Amniotic stem cell (primary cell): Measurements from ENCODE around the gene WNT8B.

Experiments used
- DNase-seq: peaks from one replicate; lab custom pipeline; 2025; lab: John Stamatoyannopoulos, UW

The WNT8B gene

DNA sequence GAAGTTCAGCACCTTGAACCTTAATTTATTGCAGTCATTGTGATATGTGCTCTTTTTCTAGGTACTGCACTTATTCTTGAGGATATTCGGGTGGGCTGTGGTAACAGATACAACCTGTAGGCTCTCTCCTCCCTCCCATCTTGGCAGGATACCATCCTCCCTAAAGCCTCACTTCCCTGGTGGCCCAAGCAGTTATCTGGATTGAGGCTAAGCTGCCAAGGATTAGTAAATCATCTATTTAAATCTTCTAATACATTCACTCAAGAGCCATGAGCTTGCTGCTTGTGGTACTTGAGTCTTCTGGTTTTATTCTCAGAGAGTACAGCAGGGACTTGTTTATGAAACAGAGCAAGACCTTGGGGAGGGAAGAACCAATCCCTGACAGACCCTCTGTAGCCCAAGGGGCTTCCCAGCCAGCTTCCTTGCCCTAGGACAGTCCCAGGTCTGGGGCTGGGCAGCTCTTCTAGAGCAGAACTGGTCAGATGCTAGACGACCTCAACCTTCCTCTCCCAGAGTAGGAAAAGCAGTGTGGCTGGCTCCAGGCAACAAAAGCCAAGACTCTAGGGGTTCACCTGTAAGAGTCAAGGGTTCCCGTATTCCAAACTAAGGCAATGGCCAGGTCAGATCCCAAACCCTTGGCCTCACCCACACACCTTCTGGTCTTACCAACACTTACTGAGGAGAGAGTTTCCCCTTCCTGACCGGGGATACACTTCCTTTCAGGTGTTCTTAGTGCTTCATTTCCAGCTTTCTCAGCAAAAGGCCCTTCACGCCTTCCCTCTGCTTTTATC lies 21.3 kb downstream of the WNT8B start:
- no peak for DNase-seq

DNA sequence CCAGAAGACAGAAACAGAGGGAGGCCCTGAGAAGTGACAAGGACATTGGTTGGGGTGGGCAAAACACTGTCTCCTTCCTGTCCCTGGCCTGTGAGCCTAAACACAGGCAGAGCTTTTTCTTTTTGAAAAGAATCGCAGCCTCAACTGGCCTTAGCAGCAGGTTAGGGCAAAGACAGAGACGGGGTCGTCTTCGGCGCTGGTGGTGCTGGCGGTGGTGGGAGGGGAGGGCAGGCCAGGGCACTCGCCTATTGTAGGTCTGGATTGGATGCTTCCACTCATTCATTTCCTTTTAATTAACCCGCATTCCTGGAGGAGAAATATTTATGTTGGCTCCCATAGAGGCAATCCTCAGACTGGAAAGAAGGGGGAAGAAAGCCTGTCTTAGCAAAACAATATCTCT lies 22.6 kb downstream of the WNT8B start:
- no peak for DNase-seq

DNA sequence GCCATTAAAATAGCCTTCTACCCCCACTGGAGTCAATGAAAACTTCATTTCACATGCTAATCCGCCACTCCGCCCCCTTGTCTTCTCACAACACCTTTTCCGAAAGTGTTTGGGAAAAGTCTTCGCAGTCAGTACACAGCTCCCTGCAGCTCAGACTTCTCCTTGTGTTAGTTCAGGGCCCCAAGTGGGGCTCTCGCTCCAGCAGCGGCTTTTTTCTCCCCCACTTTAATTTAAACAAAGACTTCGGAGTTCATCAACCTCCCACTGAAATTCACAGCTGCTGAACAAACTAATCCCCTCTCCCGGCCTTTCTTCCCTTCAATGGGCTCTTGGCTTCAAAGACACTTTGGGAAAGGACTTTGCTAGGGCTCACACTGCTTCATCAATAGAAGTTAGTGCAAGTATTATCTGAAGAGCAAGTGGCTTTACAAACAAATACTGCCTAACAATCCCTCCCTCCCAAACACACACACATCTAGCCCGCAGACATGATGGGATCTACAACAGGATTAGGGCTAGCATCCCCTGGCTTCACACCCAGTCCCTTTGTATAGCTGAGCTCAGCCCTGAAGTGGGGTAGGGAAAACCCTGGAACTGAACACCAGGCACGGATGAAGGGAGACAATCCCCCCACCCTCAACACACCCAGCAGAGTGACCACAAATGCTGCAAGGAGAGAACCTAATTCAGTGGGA lies 23.1 kb downstream of the WNT8B start:
- no peak for DNase-seq

DNA sequence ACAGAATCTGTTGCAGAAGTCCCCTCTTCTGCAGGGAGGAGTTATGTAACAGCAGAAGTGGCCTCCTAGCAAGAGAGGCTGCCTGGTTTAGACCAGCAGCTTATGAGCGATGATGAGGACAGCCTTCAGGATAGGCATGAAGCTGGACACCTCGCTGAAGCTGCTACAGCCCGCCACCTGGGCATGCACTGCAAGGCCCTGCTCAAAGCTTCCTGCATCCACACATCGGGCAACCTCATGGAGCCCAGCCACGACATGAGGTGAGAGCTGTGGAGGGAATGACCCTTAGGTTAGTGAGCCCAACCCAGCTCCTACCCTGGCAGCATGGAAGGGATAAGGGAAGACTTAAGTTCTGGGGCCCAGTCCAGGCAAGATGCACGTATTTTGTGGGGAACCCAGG lies 24.7 kb downstream of the WNT8B start:
- DNase-seq = no peak

DNA sequence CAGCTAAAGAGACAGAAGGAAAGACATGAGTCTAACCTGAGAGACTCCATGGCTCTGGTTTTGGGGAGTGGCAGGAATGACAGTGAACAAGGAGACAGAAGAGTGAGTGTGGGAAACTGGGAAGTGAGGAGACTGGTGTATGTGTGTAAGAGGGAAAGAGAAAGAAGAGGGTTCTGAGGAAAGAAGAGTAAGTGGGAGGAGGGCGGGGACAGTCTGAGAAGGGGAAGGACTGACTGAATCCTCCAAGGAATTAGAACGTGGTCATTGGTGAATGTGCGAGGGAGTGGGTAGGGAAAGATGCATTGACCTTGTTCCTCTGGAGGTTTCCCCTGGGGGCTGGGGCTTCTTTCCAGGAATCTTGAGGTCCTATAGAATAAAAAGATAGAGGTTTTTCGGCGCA lies 26.6 kb downstream of the WNT8B start:
- DNase-seq = no peak

DNA sequence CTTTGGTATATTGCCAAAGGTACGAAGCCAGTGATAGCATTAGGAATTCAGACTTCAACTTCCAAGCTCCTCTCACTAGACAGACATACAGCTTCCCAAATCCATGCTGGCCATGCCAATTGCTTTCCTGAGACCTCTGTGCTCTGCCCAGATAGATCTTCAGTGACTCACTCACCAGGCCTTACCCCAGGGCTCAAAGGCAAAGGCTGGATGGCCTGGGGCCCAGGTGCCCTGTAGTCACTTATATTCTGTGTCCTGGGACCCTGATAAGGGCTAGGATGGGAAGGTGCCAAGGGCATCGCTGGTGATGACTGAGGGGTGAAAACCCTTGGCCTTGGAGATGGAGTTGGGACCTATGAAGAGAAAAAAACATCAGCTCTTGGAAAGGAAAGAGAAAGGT lies 27.7 kb downstream of the WNT8B start:
- no peak for DNase-seq

DNA sequence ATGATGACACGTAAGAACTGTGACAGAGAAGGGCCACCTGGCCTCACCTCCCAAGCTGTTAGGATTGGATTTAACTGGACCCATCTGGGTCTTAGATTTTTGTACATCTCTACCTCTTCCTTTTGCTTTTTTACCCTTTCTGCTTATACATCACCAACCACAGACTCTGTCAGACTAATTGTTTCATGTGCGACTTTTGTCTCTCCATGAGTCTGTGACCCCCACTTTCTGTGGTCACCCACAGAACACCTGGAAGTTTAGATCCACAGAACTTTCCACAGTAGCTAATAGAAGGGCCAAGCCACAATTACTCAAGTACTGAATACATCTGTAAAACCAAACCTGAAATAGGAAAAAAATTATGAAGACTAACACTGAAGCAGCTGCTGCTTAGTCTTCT lies 33.8 kb downstream of the WNT8B start:
- DNase-seq = no peak

DNA sequence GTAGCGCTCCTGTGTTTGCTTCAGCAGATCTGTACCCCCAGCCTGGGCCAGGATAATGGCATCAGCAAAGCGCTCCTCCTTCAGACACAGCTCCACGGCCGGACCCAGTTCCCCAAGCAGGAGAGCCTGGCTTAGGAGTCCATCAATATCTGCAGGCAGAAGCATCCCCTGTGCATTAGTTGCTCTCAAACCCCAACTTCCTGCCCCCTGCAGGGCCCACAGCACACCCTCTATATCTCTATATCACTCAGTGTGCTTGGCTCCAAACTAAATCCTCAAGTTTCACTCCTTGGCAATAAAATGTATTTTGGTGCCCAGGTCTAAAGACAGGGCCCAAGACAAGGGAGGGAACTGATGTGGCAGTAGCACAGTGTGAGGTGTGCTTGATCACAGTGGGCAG lies 35.2 kb downstream of the WNT8B start:
- no peak for DNase-seq

DNA sequence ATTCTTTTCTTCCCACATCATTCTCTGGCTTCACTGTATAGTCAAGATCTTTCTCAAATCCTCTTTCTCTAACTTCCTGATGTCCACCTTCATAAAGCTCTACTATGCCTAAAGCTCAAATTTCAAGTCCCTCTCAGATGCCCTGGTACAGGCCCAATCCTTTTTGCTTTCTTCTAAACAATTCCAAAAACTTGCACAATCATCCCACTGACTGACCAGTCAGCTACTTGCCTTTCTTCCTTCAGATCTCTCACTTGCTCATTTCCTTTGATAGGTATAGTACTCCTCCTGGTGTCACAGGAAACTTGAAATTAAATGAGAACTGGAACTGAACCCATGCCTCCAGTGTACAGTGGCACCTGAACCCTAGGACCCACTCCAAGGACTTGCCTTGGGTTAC lies 38.6 kb downstream of the WNT8B start:
- DNase-seq = no peak

DNA sequence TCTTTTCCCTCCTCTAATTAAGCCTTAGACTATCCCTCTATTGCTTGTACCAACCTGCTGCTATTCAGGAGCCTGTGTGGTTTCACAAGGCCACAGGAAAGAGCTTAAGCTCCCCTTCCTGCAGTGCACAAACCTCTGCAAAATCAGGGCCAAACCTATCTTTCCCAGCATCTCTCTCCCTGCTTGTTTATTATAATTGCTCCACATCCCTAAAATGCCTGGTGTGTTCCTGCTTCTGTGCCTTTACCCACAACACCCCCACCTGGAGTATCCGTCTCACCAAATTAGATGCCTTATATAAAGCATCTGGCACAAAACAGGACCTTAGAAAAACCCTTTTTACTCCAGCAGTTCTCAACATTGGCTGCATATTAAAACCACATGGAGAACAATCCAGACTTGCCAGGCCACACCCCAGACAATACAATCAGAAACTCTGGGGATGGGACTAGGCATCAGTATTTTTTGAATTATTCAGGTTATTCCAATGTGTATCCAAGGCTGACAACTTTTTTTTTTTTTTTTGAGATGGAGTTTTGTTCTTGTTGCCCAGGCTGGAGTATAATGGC lies 40.2 kb downstream of the WNT8B start:
- DNase-seq = no peak

DNA sequence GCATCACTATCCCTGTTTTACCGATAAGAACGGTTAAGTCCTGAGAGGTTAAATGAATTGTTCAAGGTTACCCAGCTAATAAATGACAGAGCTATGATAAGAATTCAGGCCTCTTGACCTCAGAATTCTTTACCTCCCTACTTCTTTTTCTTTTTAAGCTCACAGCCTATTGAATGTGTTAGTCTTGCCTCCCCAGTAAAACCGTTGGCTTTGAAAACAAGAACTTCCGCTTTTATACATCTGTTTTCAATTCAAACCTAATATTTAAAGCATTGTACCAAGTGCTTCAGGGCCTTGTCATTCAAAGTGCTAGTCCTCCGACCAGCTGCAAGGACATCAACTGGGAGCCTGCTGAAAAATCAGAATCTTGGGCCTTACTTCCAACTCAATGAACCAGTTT lies 41.3 kb downstream of the WNT8B start:
- peak; percentile 8 for DNase-seq

DNA sequence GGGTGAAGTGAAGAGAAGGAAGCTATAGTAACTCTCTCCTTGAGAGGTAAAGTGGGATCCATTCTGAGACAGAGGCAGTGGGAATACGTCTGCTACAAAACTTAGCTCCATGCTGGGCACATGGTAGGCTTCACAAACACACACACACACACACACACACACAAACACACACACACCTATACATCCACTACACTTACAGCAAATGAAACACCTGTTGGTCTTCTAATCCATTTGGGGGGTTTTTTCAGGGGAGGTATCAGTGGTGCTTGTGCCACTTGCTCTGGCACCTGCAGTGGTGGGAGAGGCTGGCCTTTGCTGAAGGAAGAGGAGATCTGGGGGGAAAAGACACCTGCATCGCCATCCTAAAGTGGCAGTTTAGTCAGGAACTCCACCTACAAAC lies 42.4 kb downstream of the WNT8B start:
- DNase-seq = no peak

DNA sequence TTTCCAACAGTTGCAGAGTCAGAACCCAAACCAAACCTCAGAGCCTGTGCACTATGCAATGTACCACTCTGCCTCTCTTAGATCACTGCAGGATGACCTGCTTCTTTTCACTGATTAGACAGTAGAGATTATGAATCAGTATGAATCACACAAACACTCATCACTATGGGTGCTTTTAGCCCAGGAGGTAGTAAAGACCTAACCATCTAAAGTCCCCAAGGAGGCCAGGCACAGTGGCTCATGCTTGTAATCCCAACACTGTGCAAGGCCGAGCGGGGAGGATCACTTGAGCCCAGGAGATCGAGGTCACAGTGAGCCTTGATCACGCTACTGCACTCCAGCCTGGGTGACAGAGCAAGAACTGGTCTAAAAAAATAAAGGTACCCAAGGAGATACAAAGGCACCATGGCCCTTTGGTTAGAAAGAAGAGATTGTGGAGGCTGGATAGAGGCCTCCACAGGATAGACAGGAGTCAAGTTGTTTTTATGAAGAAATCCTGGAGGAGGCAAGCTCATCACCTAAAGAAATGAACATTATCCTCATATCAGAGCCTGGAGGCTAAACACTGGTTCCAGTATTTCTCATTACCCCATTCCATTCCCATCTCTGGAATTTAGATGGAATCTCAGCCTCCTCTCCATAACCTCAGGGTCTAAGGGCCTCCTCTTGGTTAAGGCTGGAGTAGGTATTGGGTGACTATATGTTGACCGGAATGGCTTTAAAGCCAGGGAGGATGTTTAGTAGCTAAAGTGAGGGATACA lies 44.0 kb downstream of the WNT8B start:
- DNase-seq = peak; percentile 24

DNA sequence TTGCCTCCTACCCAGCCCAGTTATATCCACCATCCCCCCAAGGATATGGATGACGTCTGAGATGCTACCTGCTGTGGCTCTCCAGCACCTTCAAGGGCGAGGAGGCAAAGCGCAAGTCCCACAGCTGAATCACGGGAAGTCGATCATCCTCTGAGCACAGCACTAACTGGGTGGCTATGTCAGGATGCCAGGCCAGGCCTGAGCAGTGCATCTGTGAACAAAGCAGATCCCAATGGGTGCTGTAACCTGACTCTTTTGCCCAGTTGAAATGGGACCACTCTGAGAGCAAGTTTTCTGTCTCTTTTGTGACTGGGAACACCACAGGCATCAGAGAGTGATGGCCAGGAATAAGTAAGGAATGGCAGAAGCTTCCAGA lies 44.5 kb downstream of the WNT8B start:
- DNase-seq = no peak

DNA sequence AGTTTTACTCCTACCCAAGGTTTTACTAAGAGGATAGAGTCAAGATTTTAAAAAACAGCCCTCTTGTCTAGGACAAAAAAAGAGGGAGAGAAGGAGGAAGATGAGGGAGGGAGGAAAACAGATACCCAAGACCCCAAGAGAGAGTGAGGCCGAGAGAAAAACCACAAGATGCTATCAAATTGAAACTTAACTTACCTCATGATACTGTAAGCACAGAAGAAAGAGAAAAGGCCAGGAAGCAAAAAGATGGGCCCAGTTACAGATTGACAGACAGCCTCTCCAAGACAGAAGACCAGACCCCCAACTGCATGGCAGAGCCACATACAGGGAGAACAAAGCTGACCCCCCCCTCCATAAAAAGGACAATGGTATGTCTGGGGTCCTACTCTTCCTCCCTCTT lies 45.5 kb downstream of the WNT8B start:
- DNase-seq = no peak

DNA sequence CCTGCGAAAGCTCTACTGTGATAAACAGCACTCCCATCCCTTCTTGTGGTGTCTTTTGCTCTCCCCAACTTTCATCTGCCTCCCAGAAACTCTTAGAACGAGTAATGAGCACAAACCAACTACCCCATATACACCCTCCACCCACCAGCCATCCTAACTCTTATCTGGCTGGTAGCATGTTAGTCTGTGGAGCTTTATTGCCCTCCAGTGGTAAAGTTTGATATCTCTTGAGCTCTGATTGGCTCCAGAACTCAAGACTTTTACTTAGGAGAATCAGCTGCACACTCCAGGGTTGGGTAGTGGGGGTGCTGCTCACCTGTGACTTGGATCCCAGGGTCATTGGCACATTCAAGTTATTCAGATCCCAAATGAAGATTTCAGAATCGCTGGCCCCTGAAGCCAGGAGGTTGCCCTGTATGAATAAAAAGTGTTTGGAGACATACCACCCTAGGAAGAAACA lies 45.9 kb downstream of the WNT8B start:
- DNase-seq = peak; percentile 13

DNA sequence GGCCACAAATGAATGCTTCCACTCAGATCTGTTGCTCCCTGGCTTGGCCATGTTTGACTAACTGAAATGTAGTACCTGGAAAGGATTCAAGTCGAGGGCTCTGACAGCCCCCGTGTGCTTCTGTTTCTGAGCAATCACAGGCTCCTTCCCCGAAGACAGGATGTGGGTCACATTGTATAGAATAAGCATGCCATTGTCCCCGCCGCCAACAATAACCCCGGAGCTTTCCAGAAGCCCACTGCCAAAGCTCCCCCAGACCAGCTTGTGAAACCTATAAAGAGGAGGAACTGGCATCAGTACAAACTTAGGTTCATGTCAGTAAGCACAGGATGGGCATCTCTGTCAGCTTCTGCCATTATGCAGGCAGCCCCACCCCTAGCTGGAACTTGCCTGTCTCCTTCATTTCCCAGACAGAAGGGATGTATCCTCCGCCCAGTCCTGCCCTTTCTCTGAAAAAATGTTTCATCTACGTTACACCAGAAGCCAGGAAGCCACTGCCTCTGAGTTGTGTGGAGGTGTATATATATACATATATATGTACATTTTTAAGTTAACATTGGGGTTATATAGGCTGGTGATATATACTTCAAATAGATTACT lies 46.5 kb downstream of the WNT8B start:
- DNase-seq = no peak

DNA sequence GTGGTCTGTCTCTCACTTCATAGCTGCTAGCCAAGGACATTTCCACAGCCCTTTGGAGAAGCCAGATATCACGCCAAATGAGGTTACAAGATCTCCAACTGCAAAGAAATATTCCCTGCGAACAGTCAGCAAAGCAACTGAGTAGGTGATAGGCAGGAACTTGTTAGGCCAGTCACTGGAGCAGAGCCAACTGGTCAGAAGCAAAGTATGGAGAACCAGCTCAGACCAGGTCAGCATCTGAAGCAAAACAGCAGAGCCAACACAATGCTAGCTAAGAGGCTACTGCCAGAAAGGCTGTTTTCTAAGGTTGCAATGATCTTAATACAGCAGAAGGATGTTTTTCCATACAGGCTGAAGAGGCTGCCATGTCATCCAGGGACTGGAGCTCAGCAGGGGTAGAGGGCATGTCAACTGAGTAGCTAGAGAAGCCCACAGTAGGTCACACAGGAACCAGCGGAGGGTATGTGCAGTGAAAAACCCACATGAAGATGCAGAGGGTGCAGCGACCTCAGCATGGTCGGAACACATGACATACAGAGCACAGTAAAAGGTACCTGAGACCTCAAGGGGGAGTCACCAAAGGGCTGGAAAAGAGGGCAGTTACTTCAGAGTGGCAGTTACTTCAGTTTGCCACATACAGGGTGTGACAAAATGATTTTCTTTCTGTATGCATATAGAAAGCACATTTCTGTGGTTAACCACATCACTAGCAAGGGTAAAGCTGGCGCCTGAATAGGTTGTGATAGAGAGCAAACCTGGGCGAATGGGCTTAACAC lies 47.9 kb downstream of the WNT8B start:
- no peak for DNase-seq

DNA sequence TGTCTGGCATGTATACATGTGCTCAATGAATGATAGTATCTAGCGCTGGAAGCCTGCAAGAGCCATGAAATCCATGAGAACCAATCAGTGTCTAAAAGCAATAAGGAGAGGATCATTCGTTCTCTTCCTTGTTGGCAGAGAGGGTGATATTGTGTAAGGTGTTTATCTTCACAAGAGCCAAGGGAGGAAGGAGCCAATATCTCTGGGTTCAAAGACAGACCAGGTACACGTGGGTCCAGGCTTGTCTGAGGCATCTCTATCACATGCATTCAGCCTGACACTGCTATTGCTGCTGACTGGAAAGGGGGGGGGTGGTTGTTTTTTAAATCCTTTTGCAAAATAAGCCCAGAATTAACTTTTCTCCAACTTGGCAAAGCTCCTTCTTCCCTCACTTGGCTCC lies 52.8 kb downstream of the WNT8B start:
- DNase-seq = no peak

DNA sequence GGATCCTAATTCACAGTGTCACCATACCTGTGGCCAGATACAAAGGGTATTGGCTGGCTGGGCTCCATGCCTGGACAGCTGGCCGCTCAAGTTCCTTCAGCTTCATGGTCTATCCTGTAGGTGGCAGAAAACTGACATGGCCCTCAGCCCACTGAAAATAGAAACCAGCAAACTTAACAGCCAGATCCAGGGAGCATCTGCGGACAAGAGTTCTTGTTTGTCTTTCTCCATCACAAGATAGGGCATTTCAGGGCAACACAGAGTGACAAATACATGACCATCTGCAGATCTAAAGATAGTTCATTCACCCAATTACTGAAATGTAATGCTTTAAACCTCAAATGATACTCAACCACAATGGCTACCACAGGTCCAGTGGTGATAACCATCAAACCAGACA lies 54.0 kb downstream of the WNT8B start:
- DNase-seq = no peak

DNA sequence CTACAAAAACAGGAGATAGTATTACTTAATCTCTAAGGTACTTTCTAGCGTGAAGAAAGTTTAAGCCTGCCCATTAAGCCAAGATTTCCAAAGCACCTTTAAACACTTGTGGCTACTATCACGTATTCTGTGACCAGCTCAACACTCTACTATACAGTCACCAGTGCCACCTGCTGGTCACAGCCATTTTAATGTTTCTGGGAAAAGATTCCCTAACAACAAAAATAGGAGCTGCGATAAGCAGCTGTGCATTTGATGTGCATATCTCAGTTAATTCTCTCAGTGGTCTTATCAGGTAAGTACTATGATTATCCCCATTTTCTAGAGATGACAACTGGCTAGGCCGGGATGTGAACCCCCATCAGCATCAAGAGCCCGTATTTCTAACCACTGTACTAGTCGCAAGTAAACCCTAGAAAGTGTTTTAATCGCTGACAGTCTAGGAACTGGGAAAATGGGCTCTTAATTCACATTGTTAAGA lies 56.0 kb downstream of the WNT8B start:
- DNase-seq = peak; percentile 14
